Measurements from ENCODE around the gene CAMTA1.

CAMTA1 gene

DNA sequence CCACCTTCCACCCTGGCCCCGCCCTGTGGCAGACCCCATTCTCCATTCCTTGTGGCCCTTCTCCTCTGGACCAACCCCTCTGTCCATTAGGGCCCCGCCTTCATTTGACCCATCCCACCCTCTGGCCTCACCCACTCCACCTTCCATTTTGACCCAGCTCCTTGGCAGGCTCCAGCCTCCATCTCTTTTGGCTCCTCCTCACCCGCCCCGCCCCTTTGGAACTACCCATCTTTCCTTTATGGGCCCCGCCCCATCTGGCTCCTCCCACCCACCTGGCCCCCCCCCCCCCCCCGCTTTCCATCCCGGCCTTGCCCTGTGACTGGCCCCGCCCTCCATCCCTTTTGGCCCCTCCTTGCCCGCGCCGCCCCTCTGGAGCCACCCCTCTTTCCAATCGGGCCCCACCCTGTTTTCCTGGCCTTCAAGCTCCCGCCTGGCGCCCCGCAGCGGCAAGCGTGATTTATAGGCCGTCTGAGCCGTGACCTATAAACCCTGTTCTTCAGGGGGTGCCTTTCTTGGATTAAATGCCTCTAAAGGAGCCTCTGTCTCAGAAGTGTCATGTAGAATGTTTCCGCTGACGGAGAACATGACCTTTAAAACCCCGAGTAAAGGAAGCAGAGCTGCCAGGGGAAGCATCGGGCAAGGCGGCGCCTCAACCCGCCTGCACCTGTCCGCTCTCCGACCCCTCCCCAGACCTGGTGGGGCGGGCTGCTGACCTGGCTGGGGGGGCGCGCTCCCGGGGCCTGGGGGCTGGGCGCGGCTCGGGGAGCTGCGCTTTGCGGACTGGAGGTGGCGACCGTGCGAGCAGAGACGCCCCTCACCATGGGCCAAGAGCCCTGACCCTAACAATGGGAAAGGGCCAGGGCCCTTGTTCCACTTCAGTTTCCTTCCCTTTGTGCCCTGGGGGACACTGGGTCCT is 178.0 kb downstream of the CAMTA1 start:
- peak; percentile 80 to 86 for DNase-seq

DNA sequence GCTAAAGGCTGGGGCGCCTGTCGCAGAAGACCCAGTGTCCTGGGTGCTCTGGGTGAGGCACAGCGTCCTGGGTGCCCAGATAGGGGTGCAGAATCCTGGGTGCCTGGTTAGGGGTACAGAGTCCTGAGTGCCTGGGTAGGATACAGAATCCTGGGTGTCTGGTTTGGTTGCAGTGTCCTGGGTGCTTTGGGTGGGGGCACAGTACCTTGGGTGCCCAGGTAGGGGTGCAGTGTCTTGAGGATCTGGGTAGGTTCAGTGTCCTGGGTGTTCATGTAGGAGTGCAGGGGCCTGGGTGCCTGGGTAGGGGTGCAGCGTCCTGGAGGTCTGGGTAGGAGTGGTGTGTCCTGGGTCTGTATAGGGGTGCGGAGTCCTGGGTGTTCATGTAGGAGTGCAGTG is 178.7 kb downstream of the CAMTA1 start:
- no peak for DNase-seq

DNA sequence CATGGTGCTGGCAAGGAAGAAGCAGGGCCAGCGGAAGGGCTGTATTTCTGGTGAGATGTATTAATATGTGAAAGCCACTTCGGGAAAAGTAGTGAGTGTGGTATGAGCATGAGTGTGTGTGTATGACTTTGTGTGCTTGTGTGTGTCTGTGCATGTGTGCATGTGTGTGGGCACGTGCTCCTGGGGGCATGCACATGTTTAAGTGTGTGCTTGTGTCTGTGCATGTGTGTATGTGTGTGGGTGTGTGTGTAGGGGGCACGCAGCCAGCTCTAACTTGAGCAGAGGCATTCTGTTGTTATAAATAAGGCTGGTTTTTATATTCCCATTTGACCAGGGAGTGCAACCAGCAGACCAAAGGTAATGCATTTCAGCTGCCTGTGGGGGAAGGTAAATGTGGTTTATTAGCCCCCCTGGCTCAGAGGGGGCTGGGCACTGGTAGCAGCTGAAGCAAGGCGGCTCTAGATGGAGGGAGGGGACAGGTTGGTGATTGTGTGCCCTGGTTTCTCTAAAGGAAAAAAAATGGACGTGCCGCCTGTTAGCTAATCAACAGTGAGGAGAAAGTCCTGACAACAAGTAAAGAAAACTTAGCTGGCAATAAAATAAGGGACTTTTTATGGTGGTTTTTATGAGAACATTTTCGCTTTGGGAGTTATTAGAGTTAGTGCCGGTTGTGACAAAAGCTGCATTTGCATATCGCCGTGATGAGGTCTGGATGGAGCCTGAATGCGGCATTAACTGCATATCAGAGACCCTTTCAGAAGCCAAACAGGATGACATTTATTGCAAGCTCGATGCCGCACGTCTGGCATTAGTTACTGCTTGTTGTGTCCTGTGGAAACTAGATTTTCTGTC is 180.1 kb downstream of the CAMTA1 start:
- no peak for DNase-seq

DNA sequence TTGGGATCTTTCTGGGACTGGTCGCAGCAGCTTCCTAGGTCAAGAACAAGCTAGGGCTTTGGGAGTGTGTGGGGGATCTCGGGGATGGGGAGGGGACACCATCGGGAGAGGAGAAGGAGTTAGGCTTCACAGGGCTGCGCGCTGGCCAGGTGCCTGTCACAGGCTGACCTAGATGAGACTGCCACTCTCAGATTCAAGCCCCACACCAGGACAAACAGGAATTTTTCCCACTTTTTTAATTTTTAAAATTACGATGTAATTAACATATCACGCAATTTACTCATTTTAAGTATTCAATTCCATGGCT is 180.6 kb downstream of the CAMTA1 start:
- no peak for DNase-seq

DNA sequence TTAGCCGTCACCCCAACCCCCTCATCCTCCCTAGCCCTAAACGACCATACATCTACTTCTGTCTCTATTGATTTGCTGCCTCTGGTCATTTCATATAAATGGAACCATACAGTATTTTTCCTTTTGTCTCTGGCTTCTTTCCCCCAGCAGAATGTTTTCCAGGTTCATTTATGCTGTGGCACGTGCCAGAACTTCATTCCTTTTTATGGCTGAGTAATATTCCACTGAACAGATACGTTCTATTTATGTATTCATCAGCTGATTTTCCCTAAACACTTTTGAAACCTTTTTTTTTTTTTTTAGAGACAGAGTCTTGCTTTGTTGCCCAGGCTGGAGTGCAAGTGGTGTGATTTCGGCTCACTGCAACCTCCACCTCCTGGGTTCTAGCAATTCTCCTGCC is 181.1 kb downstream of the CAMTA1 start:
- no peak for DNase-seq

DNA sequence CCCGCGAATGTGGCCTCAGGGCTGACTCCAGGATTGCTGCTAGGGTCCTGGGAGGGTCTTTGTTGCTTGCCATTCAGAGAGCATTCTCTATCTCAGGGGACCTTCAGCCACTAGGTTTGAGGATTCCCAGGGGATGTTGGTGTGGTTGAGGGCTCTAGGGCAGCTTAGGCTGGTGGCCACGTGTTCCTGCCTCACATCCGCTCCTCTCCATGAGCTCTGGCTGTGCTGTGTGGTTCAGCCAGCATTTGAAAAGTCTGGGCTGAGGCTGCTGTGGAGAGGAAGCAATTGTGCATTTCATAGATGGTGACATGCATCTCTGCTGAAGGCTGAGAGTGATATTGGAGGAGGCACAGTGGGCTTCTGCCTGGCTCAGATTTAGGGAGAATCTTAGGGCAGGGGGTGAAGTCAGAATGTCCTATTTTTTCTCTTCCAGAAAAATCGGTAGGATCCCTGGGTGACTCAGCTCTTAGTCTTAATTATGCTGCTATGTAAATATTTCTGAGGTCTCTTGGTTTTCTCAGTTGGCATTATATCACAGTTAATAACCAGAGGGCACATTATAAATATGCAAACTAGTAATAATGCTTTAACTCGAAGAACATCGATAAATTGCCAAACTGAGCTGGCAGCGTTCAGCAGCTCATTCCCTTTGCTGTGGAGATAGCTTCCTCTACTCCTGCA is 182.3 kb downstream of the CAMTA1 start:
- no peak for DNase-seq

DNA sequence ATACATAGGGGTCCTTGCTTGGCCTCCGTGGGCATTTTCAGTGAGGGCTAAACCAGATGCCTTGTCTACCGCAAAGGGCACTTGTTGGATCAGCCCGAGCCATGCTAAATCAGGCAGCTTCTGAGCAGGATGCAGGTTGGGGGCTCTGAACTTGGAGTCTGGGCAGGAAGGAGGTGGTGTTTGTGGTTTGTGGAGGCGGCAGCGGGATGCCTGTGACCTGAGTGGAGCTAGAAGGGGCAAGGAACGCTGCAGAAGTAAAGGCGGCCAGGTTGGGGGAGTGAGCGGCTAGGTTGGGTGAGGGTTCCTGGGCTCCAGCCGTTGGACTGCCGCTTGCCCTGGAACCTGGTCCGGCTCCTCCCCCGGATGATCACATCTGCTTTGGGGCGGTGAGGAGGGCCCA is 183.9 kb downstream of the CAMTA1 start:
- no peak for DNase-seq

DNA sequence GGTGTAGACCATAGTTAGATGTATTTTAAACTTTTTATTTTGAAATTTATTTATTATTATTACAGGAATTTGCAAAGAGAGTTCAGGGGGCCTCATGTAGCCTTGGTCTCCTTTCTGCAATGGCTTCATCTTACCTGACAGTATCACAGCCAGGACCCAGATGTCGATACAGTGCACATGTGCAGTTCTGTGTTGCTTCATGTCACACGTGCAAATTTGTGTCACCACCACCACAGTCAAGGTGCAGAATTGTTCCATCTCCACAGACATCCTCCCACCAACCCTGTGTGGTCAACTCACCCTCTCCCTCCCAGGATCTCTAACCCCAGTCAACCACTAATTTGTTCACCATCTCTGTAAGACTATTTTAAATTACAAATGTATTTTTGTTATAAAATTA is 184.5 kb downstream of the CAMTA1 start:
- no peak for DNase-seq

DNA sequence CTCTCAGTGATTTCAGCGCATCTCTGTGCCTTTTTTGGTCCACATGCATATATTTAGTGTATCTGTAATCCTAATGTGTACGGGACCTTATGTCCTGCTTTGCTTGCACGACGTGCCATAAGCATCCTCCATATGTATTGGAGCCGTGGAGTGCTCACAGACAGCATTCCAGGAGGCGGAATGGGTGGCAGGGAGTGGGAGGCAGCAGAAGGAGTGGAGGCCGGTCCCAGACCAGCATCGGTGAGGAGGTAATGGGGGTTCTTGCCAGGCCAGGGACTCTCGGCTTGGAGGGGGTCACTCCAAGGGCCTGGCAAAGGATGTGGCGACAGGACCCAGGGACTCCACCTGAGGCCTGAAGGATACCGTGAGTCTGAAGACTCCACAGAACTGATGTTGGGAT is 185.0 kb downstream of the CAMTA1 start:
- no peak for DNase-seq

DNA sequence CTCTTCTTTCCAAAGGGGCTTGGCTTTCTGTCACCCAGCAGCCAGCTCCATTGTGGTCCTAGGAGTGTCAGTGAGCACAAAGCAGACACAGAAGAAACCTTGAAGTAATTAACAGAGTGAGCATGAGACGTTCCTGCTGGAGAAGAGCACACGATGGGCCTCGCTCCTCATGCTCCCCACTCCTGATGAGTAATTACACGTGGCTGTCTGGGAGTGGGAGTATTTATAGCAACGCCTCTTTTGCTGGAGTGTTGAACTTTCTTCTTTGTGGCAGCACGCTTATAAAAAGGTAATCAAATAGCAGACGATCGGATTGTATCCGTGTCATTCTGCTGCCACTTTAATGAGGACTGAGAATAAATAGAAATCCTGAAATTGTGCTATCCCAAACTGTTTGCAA is 185.8 kb downstream of the CAMTA1 start:
- no peak for DNase-seq

DNA sequence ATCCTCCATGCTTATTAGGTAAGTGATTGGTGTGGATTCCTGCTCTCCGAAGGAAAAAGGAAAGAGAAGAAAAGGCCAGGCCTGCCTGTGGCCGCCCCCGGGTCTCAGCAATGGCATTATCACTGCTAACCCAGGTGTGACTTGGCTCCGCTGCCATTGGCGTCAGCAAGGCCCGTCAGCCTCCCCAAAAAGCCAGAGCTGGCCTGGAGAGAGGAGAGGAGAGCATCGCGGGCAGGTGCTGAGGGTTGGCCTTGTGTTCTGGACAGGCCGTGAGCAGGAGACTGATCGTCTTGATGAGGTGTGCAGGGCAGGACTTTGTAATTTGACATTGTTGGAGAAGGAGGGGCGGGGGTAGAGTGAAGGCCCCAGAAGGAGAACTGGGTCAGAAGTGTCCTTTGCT is 186.4 kb downstream of the CAMTA1 start:
- no peak for DNase-seq

DNA sequence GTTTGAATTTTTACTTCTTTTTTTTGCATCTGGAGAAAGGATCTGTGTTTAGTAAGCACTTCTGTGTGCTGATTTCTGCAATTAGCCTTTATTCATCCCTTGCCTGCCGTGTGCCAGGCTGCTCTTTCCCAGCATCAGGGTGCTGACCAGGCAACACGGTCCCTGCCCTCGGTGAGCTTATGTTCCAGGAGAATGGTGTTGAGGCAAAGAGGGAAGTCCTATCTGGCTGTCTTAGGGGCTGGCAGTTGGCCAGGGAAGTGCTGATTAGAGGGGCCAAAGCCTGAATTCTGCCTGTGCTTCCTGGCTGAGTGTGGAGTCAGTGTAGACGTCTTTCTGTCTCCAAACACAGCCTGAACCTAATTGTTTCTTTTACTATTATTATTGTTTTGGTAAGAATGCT is 187.1 kb downstream of the CAMTA1 start:
- no peak for DNase-seq

DNA sequence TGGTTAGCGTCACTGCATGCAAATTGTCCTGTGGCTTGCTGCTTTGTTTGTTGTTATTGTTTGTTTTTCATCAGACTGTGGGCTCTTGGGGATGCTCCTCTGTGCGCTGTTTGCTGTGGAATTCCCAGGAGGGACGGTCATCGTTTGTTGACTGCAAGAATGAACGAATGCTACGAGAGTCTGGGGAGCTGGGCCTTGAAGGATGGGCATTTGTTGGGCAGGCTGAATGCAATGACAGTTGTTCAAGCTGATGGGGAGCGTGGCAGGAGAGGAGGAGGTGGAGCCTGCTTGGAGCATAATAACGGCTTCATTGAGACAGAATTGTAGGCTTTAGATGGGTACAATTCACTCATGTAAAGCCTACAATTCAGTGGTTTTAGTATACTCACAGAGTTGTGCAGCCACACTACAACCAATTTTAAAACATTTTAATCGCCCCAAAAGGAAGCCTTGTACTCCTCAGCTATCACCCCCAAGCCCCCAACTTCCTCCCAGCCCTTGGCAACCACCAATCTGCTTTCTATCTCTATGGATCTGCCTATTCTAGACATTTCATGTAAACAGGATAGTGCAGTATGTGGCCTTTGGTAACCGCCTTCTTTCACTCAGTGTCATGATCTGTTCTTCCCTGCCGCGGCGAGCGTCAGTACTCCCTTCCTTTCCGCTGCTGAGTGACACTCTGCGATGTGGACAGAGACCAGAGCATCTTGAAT is 190.2 kb downstream of the CAMTA1 start:
- DNase-seq, result no peak

DNA sequence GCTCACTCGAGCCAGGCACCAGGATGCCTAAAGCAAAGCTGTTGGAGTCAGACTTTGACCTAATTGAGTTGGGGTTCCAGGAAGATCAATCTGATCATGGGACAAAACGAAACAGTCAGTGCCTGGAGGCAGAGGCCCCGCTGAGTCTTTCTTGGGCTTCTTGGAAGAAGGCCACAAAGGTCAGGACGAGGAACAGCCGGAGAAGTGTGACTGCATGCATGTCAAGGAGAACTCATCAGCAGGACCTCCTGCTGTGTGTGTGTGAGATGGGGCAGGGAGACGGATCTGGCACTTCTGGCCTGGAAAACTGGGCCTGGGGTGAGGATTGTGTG is 190.8 kb downstream of the CAMTA1 start:
- DNase-seq, result no peak

DNA sequence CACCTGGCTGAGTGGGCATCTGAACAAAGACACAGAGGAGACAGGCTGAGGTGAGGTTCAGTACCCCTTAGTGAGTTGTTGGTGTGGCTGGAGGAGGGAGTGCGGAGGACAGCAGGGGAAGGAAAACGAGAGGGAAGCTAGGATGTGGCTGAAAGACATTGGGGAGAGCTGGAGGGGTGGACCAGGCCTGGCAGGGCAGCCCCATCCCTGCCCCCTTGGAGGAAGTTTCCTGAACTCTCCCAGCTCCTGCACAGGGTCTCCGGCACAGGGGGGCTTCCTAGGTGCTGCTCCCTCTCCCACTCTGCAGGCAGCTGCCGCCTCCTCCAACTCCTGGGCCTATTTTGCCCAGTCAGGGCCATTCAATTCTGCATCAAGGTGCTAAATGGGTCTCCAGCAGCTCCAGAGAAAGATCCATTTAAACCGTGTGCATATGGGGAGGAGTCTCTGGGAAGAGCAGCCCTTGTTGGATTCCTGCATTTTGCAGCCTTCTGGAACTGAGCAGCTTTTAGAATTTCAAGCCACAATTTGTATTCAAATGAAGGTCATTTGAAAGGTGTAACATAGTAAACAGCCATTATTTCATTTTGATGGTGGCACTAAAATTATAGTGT is 193.9 kb downstream of the CAMTA1 start:
- no peak for DNase-seq

DNA sequence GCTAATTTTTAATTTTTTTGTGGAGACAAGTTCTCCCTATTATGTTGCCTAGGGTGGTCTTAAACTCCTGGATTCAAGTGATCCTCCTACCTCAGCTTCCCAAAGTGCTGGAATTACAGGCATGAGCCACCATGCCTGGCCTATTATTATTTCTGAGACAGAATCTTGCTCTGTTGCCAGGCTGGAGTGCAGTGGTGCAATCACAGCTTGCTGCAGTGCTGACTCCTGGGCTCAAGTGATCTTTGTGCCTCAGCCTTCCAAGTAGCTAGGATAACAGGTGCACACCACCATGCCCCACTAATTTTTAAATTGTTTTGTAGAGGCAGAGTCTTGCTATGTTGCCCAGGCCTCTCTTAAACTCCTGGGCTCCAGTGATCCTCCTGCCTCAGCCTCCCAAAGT is 196.3 kb downstream of the CAMTA1 start:
- DNase-seq, result no peak

DNA sequence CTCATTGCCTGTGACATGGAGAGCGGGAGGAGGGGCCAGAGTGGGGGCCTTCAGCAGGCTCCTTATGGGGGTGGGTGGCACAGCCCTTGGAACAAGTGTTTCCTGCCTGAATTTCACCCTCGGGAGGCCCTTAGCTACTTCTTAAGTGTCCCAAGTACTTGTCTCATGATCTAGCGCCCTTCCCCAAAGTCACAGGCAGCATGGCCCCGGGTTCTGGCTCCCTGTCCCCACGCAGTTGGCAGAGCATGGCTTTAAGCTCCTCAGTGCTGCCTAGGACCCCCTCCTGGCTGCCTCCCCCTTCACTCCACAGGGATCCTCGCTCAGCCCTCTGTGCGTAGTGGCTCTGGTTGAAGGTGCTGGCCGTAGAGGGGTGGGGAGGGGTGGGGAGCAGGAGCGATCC is 197.2 kb downstream of the CAMTA1 start:
- no peak for DNase-seq

DNA sequence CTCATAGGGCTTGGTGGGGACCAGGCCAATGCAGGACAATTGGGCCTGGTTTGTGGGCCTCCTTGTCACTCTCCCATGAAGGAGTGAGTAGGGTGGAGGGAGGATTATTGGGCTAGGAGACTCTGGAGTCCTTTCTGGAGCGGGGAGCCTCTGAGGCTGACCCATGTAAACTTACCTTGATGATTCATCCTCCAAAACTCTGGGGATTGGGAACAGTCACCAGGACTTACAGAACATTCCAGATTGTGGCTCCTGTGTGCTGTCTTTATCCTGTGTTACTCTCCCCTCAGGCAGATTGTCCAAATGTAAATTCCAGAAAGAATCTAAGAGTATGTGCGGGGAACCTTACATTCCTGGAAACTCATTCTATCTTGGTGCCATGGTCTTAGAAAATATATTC is 197.6 kb downstream of the CAMTA1 start:
- DNase-seq, result no peak

DNA sequence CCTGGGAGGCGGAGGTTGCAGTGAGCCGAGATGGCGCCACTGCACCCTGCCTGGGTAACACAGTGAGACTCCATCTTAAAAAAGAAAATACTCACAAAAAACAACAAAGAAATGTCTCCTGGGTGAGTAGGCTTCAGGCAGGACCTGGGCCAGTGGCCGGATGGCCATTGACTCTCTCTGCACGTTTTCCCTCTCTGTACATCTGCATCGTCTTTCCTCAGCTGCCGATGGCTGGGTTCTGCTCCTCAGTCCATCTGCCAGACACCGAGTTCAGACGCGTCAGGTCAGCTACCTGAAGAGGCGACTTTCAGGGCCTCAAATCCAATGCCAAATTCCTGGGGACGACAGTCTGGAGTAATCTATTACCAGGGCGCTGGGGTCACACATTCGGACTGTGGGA is 199.3 kb downstream of the CAMTA1 start:
- DNase-seq, result no peak

DNA sequence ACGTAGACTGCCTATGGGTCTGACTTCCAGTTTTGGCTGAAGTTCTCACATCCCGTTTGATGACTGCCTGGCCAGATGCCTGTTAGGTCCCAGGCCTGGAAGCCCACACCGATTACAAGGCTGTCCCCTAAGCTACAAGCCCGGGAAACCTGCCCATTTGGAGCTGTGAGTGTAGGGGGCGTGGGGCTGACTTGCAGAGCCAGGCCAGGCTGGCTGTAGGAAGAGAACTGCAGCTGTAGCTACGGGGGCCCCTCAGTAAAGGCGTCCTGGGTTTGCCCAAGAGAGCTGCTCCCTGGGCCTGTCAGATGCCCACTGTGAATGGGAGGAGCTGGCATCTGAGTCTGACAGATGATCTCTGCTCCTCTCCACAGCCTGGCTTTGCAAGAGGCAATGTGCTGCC is 199.7 kb downstream of the CAMTA1 start:
- no peak for DNase-seq

DNA sequence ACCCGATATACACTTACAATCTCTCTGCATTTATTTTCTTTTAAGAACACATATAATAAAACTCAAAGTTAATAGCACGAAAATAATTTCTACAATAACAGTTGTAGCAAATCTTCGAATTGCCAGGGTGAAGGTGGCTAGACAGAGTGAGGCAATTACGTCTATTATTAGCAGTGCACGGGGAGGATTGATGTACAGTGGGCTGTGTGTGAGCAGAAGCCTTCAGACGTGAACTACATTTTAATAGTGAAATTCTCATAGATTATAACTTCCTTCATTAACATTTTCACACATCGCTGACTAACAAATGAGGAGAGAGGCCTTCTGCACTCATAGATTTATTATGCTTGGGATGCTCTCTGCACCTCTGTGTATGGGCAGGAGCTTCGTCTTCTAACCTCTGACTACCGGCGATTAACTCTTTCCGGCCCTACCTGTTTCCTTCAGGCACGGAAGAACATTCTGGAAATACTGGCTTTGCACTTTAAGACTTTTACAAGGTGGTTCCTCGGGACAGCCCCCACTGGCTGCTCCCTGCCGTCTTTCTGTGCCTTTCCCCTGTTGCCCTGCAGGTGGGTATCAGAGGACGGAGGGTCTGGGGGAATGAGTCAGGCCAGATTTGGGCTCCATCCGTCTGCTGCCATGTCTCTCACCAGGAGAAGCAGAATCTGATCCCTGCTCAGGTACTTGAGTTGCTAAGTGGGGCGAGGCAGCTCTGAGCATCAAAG is 200.5 kb downstream of the CAMTA1 start:
- DNase-seq, result no peak

DNA sequence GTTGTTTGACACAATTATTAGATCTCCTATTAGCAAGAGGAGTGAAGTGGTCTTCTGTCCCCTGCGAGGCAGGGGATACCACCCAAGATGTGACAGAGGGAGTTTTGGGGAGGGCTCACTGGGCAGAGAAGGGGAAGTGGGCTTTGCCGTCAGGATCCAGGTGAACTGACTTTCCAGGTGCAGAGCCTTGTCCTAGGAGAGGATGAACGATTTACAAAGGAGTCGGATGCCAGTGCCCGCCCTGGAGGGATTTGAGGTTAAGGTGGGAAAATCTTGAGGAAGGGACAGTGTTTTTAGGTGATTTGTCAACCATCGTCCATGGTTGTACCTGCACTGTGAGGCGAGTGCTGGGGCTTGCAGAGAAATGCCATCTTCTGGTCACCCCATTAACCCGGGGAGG is 201.0 kb downstream of the CAMTA1 start:
- no peak for DNase-seq

Measured in NCI-H1930 (cell line).